DND-41 (cell line): ENCODE measurements around the gene DCLK2.

Experiments used
- EZH2 ChIP-seq: IDR thresholded peaks from 3 replicates; pipeline ENCODE4 v1.6.1; 2012; ENCODE audit warnings: borderline replicate concordance, low read depth, mild to moderate bottlenecking, moderate library complexity, low read length, inconsistent platforms; ENCODE audit not compliant: severe bottlenecking
- TF ChIP-seq, protein P1 (sequence below): IDR thresholded peaks from 2 replicates; pipeline ENCODE4 v1.5.1; 2012; ENCODE audit warnings: borderline replicate concordance, low read length, moderate library complexity, mild to moderate bottlenecking; ENCODE audit not compliant: poor library complexity, severe bottlenecking; ENCODE audit errors: extremely low read depth

DNA sequence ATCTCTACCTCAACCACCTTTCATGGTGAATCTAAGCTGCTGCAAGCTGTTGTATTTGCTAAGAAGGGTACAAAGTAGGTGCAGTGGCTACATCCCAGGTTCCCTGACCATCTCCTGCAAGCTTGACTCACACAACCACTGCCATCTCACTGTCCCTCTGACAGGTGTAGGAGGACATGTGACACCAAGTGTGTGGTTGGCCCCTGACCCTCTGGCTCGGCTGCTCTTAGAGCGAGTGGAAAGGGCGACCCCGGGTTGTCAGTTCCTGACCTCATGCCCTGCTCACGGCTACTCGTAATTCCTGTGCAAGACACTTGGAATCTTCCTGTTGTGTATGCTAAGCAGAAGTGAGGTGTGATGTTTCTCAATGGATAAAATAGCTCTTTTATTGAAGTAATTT lies 184.4 kb downstream of the DCLK2 start:
- TF ChIP-seq, protein P1, sequence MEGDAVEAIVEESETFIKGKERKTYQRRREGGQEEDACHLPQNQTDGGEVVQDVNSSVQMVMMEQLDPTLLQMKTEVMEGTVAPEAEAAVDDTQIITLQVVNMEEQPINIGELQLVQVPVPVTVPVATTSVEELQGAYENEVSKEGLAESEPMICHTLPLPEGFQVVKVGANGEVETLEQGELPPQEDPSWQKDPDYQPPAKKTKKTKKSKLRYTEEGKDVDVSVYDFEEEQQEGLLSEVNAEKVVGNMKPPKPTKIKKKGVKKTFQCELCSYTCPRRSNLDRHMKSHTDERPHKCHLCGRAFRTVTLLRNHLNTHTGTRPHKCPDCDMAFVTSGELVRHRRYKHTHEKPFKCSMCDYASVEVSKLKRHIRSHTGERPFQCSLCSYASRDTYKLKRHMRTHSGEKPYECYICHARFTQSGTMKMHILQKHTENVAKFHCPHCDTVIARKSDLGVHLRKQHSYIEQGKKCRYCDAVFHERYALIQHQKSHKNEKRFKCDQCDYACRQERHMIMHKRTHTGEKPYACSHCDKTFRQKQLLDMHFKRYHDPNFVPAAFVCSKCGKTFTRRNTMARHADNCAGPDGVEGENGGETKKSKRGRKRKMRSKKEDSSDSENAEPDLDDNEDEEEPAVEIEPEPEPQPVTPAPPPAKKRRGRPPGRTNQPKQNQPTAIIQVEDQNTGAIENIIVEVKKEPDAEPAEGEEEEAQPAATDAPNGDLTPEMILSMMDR, result no peak
- no peak for TF ChIP-seq EZH2
